ENCODE results near the gene DBNDD1. TPM values are rescaled to one million over a fixed set of nuclear protein-coding genes. Genes with fewer than 3 reads are reported as not detected.
A peak's percentile ranks its signal among the peaks of the same experiment; 100 is the strongest.
"Not testable (repeated sequence)": the region's sequence is repeated elsewhere in the genome, so short reads cannot be mapped to it uniquely, and the experiment has no call there.

Gene DBNDD1
- total and polyA plus RNA-seq, 10 of the 15 experiments (the other 5 are each of a cell fraction or from before 2014, with no cell fraction given) = 0.06 to 4.6 (median 0.55) TPM

- CTCF ChIA-PET; FAIRE-seq; in situ Hi-C loops (cut with MboI); H3K4me2 ChIP-seq (ENCODE audit: control insufficient read depth, insufficient read depth); H3K4me1 ChIP-seq (ENCODE audit: control insufficient read depth, insufficient read depth, low read length); BruUV-seq (replicated peaks); H4K20me1 ChIP-seq (ENCODE audit: control insufficient read depth, insufficient read depth); POLR2A ChIA-PET; DNase-seq (ENCODE audit: low read depth, low spot score); H3K79me2 ChIP-seq (ENCODE audit: control insufficient read depth, insufficient read depth, low read length); H3K27me3 ChIP-seq (replicated peaks in 1 of 2; ENCODE audit: control insufficient read depth in 2 of 2, insufficient read depth in 2 of 2, low read length in 1 of 2); H3K4me3 ChIP-seq; SMC1A ChIA-PET (ENCODE audit: uncharacterized antibody, unreplicated experiment); H2AFZ ChIP-seq (ENCODE audit: control insufficient read depth, low read depth, low read length); H3K9ac ChIP-seq (ENCODE audit: control insufficient read depth, insufficient read depth, low read length); RAD21 ChIA-PET (ENCODE audit: unreplicated experiment); intact Hi-C loops (cut with micrococcal nuclease; ENCODE audit: unreplicated experiment); ATAC-seq: not testable (repeated sequence)
- H3K9me3 ChIP-seq (replicated peaks; ENCODE audit: control insufficient read depth, insufficient read depth, low read length) = peaks cover 21% of the 10 kb centered on the region
- peak overlapping the region; percentile 64 for H3K27ac ChIP-seq (ENCODE audit: control insufficient read depth, insufficient read depth)
- H3K36me3 ChIP-seq (ENCODE audit: control insufficient read depth in 2 of 2, insufficient read depth in 2 of 2, low read length in 1 of 2) = peaks cover 23 to 33% of the 10 kb centered on the region in 2 experiments
- 17% methylated on average over 8 of the region's 8 CpGs for WGBS (ENCODE audit: insufficient coverage, insufficient replicate concordance, low lambda C conversion rate, missing lambda C conversion rate)
- 0 out of 2 replicates have a peak, but pooled peaks have one; percentile 19 for TF ChIP-seq TCF12 (IDR thresholded peaks at IDR 0.05; ENCODE audit: low read depth, low read length)
- TF ChIP-seq GABPA (IDR thresholded peaks at IDR 0.05; ENCODE audit: low read depth) = peak; percentile 4; the same call in 1 of the 2 replicates
- peak; percentile 99 for TF ChIP-seq BACH1 (IDR thresholded peaks at IDR 0.05; ENCODE audit: borderline replicate concordance)
- TF ChIP-seq CBX5 (IDR thresholded peaks at IDR 0.05; ENCODE audit: low read depth) = 0 out of 2 replicates have a peak, but pooled peaks have one; percentile 58
- TF ChIP-seq SKIL (IDR thresholded peaks at IDR 0.05; ENCODE audit: low read depth, poor library complexity, severe bottlenecking) = peak; percentile 48
- TF ChIP-seq JUNB (IDR thresholded peaks at IDR 0.05) = peak; percentile 58
- peak; percentile 57 for TF ChIP-seq ATF2 (IDR thresholded peaks at IDR 0.05; ENCODE audit: low read length)
- peak; percentile 74 for TF ChIP-seq BCL3 (IDR thresholded peaks at IDR 0.05; ENCODE audit: borderline replicate concordance, insufficient read depth, low read depth, low read length, poor library complexity, severe bottlenecking)
Observed at GRCh38 chr16:89994721-89995474, 24.4 kb downstream of the DBNDD1 start.
